Urinary bladder (tissue), 4 donors: ENCODE results near the gene LAMC1. TPM values are rescaled to one million over a fixed set of nuclear protein-coding genes. Genes with fewer than 3 reads are reported as not detected.

Experiments
- DNase-seq: peaks from one replicate; pipeline ENCODE4 v3.0.0-alpha.2; 2015; ENCODE audit errors: extremely low spot score
- H3K27ac ChIP-seq: one replicate; pipeline ENCODE4 v1.5.1; 2013; ENCODE audit warnings: low read depth, mild to moderate bottlenecking, moderate library complexity
- H3K36me3 ChIP-seq: one replicate; pipeline ENCODE4 v1.6.1; 2013; ENCODE audit warnings: mild to moderate bottlenecking, moderate library complexity; ENCODE audit not compliant: insufficient read depth
- H3K4me1 ChIP-seq: one replicate; pipeline ENCODE4 v1.6.1; 2013; ENCODE audit warnings: mild to moderate bottlenecking, moderate library complexity; ENCODE audit not compliant: insufficient read depth
- H3K4me3 ChIP-seq: one replicate; pipeline ENCODE4 v1.5.1; 2013; ENCODE audit warnings: low read depth, low read length
- WGBS: extraction: QIAGEN DNeasy Blood & Tissue Kit; methylation state at CpG from one replicate; pipeline ENCODE4 v1.1.7; 2013; 5-methylcytosine and 5-hydroxymethylcytosine counted together
- polyA plus RNA-seq: library from polyadenylated mRNA; stranded (reverse); fragments of 200-250 nt; gene quantifications from one replicate; pipeline ENCODE4 v1.2.3, GENCODE V29; 2013
- total RNA-seq: library from RNA; depleted of rRNA; stranded (reverse); fragments of >200 nt; gene quantifications from one replicate; pipeline ENCODE4 v1.2.3, GENCODE V29; 2014
- donor health status: healthy with polysubstance abuse.
- donor health status: healthy.

Gene LAMC1
- total and polyA plus RNA-seq, 2 donors = 178 to 279 TPM

- H3K27ac ChIP-seq = no peak overlapping the region
- 9% methylated on average over 3 of the region's 3 CpGs for WGBS
- no peaks in the 10 kb centered on the region for H3K4me1 ChIP-seq
- H3K36me3 ChIP-seq = no peaks in the 10 kb centered on the region
- DNase-seq = no peak
- H3K4me3 ChIP-seq = peak overlapping the region; percentile 91
Observed at GRCh38 chr1:183025010-183025337, 1.8 kb downstream of the LAMC1 start.

GRCh38 chr1:183025782-183026774, 2.9 kb downstream of the LAMC1 start:
- Histone ChIP-seq H3K27ac (no peak overlapping the region), H3K36me3 (no peaks in the 10 kb centered on the region), H3K4me3 (peak overlapping the region; percentile 33), H3K4me1 (no peaks in the 10 kb centered on the region)
- no peak for DNase-seq
- 38% methylated on average over 4 of the region's 4 CpGs for WGBS

GRCh38 chr1:183027031-183027430, 3.8 kb downstream of the LAMC1 start:
- H3K4me3 ChIP-seq = no peak overlapping the region
- WGBS = 38% methylated on average over 3 of the region's 3 CpGs
- no peaks in the 10 kb centered on the region for H3K4me1 ChIP-seq
- no peak overlapping the region for H3K27ac ChIP-seq
- no peak for DNase-seq
- no peaks in the 10 kb centered on the region for H3K36me3 ChIP-seq

- DNase-seq = no peak
- Histone ChIP-seq H3K4me3 (no peak overlapping the region), H3K4me1 (no peaks in the 10 kb centered on the region), H3K27ac (no peak overlapping the region), H3K36me3 (no peaks in the 10 kb centered on the region)
Observed at GRCh38 chr1:183027791-183028190, 4.6 kb downstream of the LAMC1 start.

GRCh38 chr1:183029591-183030000, 6.4 kb downstream of the LAMC1 start:
- H3K4me3 ChIP-seq = no peak overlapping the region
- WGBS = 64% methylated on average over 3 of the region's 3 CpGs
- no peak overlapping the region for H3K27ac ChIP-seq
- no peaks in the 10 kb centered on the region for H3K4me1 ChIP-seq
- no peak for DNase-seq
- H3K36me3 ChIP-seq = no peaks in the 10 kb centered on the region

GRCh38 chr1:183030053-183030452, 6.8 kb downstream of the LAMC1 start:
- H3K4me1 ChIP-seq = no peaks in the 10 kb centered on the region
- 64% methylated on average over 1 of the region's 1 CpG for WGBS
- no peaks in the 10 kb centered on the region for H3K36me3 ChIP-seq
- H3K4me3 ChIP-seq = no peak overlapping the region
- DNase-seq = no peak
- no peak overlapping the region for H3K27ac ChIP-seq

- 63% methylated on average over 5 of the region's 5 CpGs for WGBS
- H3K27ac ChIP-seq = no peak overlapping the region
Observed at GRCh38 chr1:183032122-183032921, 9.1 kb downstream of the LAMC1 start.

GRCh38 chr1:183033205-183033604, 10.0 kb downstream of the LAMC1 start:
- Histone ChIP-seq H3K4me1 (no peaks in the 10 kb centered on the region), H3K27ac (no peak overlapping the region), H3K36me3 (no peaks in the 10 kb centered on the region), H3K4me3 (no peak overlapping the region)
- 92% methylated on average over 2 of the region's 2 CpGs for WGBS
- no peak for DNase-seq

More at GRCh38 chr1:183032122-183032921, 9.1 kb downstream of the LAMC1 start:
- Histone ChIP-seq H3K4me3 (no peak overlapping the region), H3K36me3 (no peaks in the 10 kb centered on the region), H3K4me1 (no peaks in the 10 kb centered on the region)
- no peak for DNase-seq

GRCh38 chr1:183034682-183035081, 11.5 kb downstream of the LAMC1 start:
- 93% methylated on average over 3 of the region's 3 CpGs for WGBS
- no peak overlapping the region for H3K4me3 ChIP-seq
- no peaks in the 10 kb centered on the region for H3K4me1 ChIP-seq
- H3K36me3 ChIP-seq = no peaks in the 10 kb centered on the region
- no peak overlapping the region for H3K27ac ChIP-seq
- DNase-seq = no peak

- no peaks in the 10 kb centered on the region for H3K4me1 ChIP-seq
- DNase-seq = no peak
- WGBS = 64% methylated on average over 4 of the region's 4 CpGs
- no peak overlapping the region for H3K27ac ChIP-seq
- H3K36me3 ChIP-seq = no peaks in the 10 kb centered on the region
- H3K4me3 ChIP-seq = no peak overlapping the region
Observed at GRCh38 chr1:183038333-183038866, 15.2 kb downstream of the LAMC1 start.

- no peak overlapping the region for H3K27ac ChIP-seq
- H3K4me1 ChIP-seq = no peaks in the 10 kb centered on the region
- H3K36me3 ChIP-seq = no peaks in the 10 kb centered on the region
- WGBS = 83% methylated on average over 4 of the region's 4 CpGs
- no peak for DNase-seq
- no peak overlapping the region for H3K4me3 ChIP-seq
Observed at GRCh38 chr1:183038913-183039312, 15.7 kb downstream of the LAMC1 start.

GRCh38 chr1:183039330-183039729, 16.1 kb downstream of the LAMC1 start:
- Histone ChIP-seq H3K4me3 (no peak overlapping the region), H3K27ac (no peak overlapping the region), H3K4me1 (no peaks in the 10 kb centered on the region), H3K36me3 (no peaks in the 10 kb centered on the region)
- WGBS = 61% methylated on average over 4 of the region's 4 CpGs
- DNase-seq = no peak

- H3K4me3 ChIP-seq = no peak overlapping the region
- no peak for DNase-seq
- no peaks in the 10 kb centered on the region for H3K36me3 ChIP-seq
- 41% methylated on average over 3 of the region's 3 CpGs for WGBS
- no peak overlapping the region for H3K27ac ChIP-seq
- H3K4me1 ChIP-seq = no peaks in the 10 kb centered on the region
Observed at GRCh38 chr1:183039985-183040447, 16.8 kb downstream of the LAMC1 start.
